ENCODE measurements around the gene FAM222B. TPM values are rescaled to one million over a fixed set of nuclear protein-coding genes. Genes with fewer than 3 reads are reported as not detected.

The FAM222B gene
- total and polyA plus RNA-seq, 9 of the 15 experiments (the other 6 are each of a cell fraction or from before 2014, with no cell fraction given): 4.0 to 34.6 (median 7.5) TPM

- TF ChIP-seq CTCF (IDR thresholded peaks at IDR 0.05 in 2 of 3, conservative IDR thresholded peaks at IDR 0.05 in 1 of 3; ENCODE audit: insufficient read depth in 2 of 3, low read depth in 1 of 3, low read length in 3 of 3): no peak
- no peak for TF ChIP-seq ZNF764 (CRISPR knock-in tag; IDR thresholded peaks at IDR 0.05; ENCODE audit: low read depth)
- TF ChIP-seq YY1 (IDR thresholded peaks at IDR 0.05; ENCODE audit: borderline replicate concordance in 1 of 3, control insufficient read depth in 1 of 3, extremely low read depth in 1 of 3, insufficient read depth in 3 of 3, insufficient read length in 1 of 3, insufficient replicate concordance in 2 of 3, low read depth in 1 of 3, low read length in 2 of 3): peak in 2 of 3 experiments; percentile 54 to 62
- no peak for TF ChIP-seq FOXJ2 (tag; IDR thresholded peaks at IDR 0.05)
- TF ChIP-seq MLX (CRISPR knock-in tag; conservative IDR thresholded peaks at IDR 0.05): 0 out of 4 replicates have a peak, but pooled peaks of 1 of the 2 experiments have one; percentile 12
- TF ChIP-seq ATF4 (CRISPR knock-in tag; IDR thresholded peaks at IDR 0.05): peak; percentile 74; the same call in 1 of the 2 replicates
- peak; percentile 88 for TF ChIP-seq E2F1 (CRISPR knock-in tag; IDR thresholded peaks at IDR 0.05)
- no peak for TF ChIP-seq ZBTB1 (CRISPR knock-in tag; IDR thresholded peaks at IDR 0.05; ENCODE audit: borderline replicate concordance, low read depth)
- TF ChIP-seq ATF1 (CRISPR knock-in tag; IDR thresholded peaks at IDR 0.05): no peak
- TF ChIP-seq ATF1 (tag; IDR thresholded peaks at IDR 0.05): peak; percentile 67
- peak; percentile 100 for TF ChIP-seq CBFA2T2 (conservative IDR thresholded peaks at IDR 0.05)
- no peak for TF ChIP-seq PATZ1 (CRISPR knock-in tag; IDR thresholded peaks at IDR 0.05; ENCODE audit: borderline replicate concordance)
- peak; percentile 21; the same call in 1 of the 2 replicates for TF ChIP-seq MAFF (IDR thresholded peaks at IDR 0.05; ENCODE audit: low read length)
- no peak for TF ChIP-seq BRCA1 (IDR thresholded peaks at IDR 0.05)
- TF ChIP-seq BRCA1 (CRISPR knock-in tag; IDR thresholded peaks at IDR 0.05): no peak
- TF ChIP-seq GTF2A2 (tag; IDR thresholded peaks at IDR 0.05): no peak
- TF ChIP-seq ZFP91 (CRISPR knock-in tag; IDR thresholded peaks at IDR 0.05): no peak
Measured at GRCh38 chr17:28864991-28865849, 22.6 kb upstream of the FAM222B start (continued).

All from K562 (cell line).